Fibroblast of skin of left quadriceps (primary cell): ENCODE results near the gene MMEL1.
"Not testable (repeated sequence)": the region's sequence is repeated elsewhere in the genome, so short reads cannot be mapped to it uniquely, and the experiment has no call there.

Experiments
- DNase-seq, 2 experiments: peaks; one replicate each; pipeline ENCODE4 v3.0.0-alpha.2; 2013; ENCODE audit warnings: low read depth in 2 of 2

Gene MMEL1

DNA sequence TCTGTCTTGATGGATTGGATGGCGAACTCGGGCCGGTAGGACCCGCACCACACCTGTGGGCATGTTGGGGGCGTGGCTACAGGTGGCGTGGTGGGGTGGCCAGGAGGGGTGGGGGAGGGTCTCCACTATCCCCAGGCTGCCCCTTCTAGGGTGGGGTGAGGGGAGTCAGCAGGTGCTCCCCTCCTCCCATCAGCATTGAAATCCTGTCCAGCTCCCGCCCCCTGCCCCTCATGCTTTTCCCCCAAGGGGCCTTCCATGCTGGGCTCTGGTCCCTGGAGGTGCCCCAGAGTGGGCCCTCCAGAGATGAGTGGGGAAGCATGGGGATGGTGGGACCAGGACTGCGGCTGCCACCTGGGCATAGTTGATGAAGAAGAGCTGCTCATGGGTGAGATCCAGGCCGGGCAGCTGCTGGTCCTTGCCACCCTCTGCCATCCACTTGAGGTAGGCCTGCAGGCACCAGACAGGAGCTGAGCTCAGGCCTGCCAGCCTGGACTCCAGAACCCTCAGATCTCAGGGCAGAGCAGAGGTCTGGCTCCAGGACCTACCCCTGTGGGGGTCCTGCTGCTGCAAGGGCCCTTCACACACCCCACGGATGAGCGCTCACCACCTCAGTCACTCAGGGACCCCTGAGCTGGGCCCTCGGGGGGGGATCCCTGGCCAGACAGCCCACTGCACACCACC is 41.1 kb downstream of the MMEL1 start:
- DNase-seq, result no peak

DNA sequence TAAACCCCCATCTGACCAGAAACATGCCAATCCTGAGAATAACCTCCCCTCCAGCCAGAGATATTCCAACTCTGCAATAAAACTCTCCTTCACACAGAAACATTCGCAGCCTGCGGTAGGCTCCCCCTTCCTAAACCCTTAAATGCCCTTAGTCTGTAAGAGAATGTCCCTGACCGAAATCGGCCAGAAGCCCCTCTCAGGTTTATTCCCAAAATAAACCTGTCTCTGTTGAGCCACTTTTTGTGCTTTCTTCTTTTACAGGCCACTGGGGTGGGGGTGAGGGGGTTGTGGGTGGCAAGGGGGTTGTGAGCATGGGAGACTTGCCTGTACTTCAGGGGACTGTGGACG is 41.6 kb downstream of the MMEL1 start:
- DNase-seq, result no peak

DNA sequence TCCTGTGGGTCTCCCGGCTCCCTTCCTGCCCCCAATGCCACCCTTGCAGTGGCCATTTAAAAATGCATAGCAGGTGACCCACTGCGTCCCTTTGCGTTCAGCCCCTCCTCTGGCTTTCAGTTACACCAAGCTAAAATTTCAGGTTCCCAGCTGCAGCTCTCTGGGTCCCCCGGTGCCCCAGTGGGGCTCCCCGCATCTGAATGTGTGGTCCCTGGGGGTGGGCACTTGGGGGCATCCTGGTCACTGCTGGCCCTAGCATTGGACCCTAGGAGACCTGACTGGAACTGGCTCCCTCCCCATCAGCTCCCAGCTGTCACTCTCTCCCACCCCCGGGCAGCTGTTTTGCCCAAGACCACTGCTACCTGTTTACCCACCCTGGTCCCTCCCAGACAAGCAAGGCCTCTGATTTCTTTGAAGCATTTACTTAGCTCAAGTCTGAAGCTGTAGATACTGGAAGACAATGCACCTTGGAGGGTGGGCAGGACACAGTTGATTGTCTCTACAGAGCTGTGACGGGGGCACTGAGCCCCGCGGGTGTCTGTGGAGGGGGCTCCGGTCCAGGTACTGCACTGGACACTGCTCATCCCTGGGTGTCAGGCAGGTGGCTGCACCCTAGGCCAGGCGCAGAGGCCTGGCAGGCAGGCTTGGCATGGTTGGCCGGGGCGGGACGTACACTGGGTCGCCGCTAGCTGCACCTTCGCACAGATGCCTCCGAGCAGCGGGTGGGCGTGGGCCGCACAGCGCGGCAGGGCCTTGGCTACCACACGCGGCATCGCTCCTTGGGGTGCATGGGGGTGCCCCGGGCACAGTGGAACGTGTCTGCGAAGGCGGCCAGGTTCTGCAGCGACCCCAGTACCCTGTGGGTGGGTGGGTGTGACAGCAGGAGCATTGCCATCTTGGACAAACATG is 42.3 kb downstream of the MMEL1 start:
- no peak for DNase-seq

DNA sequence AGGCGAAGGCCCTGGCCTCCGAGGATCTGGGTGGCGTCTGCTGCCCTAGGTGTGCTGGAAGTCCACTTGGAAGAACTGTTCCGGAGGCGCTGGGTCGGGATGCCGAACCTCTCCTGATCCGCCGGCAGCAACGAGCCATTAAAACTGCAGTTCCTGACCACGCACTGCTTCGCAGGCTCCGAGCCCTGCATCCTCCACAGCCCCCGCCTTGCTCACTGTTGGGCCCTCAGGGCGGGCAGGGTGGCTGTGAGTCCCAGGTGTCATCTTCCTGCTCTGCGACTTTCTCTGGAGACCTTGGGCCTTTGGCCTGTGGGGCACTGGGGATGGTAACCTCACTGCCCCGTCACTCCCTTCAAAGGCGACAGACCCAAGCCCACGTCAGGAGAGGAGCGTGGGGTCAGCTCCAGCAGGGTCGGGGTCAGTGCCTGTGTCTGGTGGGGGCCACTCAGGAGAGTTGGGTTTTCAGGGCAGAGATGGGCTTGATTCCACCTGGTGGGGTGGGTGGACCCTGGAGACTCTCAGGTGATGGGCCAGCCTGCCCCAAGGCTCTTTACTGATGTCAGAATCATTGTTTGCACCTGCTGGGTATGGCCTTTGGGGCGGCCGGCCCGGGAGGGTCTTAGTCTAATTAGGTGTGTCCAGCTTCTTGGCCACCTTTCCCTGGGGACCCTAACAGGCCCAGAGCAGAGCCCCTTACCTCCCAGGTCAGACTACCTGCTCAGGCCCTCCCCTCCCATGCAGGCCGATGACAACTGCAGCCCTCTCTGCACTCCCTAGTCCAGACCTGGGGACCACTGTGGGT is 43.2 kb downstream of the MMEL1 start:
- no peak for DNase-seq

DNA sequence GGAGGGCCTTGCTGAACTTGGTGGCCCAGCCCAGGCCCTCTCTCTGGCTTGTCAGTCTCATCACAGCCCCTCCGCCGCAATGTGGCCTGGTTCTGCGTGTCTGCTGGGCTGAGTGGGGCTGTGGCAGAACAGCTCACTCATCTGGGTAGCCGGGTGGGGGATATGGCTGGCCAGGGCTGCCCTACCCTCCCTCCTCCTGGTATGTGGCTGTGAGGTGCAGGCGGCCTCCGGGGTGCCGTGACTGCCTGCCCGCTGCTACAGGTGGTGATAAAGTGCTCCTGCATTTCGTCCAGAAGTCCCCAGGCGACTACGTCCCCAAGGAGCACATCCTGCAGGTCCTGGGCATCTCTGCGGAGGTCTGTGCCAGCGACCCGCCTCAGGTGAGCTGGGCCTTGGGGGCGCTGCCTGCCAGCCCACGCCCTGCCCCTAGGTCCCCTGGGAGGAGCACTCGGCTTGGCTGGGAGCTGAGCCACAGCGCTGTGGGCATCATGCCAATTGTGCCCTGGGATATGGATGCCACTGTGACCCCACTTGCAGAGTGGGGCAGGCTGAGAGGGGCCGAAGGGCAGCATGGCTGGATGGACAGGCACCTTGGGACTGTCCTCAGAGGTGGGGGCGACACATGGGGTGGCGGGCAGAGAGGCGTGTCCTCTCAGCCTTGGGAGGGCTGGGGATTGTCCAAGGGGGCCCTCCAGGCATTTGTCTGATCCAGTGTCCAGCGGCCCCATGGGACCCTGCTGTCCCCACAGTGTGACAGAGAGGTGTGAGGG is 44.0 kb downstream of the MMEL1 start:
- DNase-seq, result no peak

DNA sequence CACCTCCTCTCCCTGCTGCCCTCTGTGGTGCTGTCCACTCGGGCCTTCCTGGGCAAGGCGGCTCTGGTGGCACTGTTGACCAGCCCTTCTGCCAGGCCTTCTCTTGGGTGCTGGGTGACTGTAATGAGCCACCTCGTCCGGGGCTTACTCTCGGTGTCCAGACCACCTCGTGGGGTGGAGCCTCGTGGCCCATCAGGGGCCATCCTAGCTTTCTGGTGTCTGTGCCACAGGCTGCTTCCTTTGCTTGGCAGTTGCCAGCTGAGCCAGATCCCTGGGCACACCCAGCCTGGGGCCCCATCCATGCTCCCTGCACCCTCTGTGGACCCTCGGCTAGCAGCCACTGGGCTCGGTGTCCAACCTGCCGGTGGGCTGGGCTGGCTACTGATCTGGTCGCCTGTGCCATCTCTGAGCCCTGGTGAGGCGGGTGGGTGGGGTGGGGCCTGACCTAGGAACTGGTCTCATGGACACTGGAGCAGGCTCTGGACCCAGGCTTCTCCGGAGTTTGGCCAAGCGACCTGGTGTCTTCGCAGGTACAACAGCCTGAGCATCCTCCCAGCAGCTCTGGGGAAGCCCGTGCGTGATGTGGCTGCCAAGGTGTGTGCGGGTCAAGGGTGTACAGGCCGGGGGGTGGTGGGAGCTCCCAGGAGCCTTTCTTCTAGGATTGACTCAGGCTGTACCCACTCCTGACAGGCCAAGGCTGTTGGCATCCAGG is 44.8 kb downstream of the MMEL1 start:
- DNase-seq, result no peak

DNA sequence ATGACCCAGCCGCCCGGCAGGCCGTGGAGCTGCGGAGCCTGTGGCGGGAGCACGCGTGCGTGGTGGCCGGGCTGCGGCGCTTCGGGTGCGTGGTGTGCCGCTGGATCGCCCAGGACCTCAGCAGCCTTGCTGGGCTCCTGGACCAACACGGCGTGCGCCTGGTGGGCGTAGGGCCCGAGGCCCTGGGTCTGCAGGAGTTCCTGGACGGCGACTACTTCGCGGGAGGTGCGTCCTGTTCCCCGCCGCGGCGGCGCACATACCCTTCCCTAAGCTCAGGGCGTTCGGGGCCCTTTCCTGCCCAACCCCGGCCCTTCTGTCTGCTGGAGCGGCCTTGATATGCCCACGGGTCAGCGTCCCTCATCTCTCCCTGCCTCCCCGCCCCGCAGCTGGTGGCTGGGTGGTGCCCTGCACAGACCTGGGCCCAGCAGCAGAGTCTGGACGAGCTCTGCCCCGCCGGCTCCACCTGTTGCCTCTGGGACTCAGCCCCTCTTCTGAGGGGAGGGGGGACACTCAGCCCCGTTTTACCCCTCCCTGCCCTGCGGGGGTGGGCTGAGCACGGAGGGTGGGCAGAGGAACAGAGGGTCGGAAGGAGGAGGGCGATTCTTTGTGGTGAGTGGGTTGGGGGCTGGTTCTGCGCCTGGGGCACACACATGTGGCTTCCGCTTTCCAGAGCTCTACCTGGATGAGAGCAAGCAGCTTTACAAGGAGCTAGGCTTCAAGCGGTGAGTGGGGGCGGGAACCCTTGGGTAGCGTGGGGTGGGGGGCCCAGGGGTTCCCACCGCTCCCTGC is 45.6 kb downstream of the MMEL1 start:
- DNase-seq, result no peak

DNA sequence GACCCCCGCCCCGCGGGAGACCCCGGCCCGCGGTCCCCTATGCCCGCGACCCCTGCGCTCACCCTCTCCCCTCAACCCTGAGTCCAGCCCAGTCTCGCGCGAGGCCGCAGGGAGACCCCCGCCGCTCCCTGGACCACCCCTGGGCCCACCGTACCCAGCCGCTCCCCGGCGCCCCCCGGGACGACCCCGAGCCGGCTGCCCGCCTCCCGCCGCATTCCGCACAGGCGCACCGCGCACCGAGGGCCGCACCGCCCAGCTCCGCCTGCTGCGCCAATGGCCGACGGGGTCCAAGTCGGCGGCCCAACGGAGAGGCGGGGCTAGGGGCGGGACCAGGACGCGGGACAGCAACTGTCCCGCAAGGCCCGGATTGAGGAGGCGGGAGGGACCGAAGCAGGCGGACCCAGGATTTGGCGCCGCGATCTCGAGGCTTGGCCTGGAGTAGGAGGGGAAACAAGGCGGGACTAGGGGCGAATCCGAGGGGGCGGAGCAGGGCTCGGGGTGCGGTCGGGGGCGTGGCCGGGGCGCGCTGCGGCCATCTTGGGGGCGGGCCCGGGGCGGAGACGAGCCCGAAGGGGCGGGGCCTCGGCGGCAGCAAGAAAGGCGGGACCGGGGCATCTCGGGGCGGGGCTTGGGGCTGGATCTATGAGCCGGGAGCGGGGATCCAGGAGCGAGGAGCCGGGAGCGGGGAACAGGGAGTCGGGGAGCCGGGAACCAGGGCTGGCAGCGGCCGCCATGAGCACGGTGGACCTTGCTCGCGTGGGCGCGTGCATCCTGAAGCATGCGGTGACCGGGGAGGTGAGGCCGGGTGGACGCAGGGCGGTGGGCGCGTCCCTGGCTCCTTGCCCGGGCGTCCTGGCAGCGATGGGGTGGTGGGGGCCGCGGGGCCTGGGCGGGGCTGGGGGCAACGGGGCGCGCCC is 46.4 kb downstream of the MMEL1 start, which contains the start of gene PRXL2B:
Gene PRXL2B, plus strand, starts transcription at position 624 of the 917 bp plus-strand sequence. Its CDS starts 109 bp downstream, at position 733.
- peak; percentile 98 to 99 for DNase-seq

DNA sequence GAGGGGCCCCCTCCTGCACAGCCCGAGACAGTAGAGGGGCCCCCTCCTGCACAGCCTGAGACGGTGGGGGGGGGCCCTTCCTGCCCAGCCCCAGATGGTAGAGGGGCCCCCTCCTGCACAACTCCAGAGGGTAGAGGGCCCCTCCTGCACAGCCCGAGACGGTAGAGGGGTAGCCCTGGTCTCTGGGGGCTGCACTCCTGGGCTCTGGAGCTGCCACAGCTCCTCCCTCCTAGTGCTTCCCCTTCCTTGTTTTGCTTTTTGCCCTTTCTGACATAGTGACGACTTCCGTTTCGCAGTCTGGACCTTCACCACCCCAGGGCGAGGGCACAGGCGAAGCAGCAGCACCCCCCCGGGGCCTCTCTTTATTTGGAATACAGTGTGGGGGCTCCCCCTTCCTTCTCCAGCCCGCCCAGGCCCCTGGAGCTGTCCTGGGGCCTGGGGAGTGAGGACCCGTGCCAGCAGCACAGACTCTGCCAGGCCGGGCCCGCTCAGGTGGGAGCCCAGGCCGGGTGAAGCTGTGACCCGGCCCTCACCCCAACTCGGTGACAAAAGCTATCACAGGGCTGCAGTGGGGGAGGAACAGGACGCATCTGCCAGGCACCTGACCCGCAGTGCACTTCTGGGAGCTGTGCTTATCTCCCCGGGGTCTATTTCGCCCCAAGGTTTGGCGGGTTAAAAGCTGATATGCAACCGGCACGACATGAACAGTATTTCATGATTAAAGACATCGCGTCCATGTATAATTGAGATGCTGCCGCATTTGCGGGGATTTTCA is 47.3 kb downstream of the MMEL1 start:
- no peak for DNase-seq

DNA sequence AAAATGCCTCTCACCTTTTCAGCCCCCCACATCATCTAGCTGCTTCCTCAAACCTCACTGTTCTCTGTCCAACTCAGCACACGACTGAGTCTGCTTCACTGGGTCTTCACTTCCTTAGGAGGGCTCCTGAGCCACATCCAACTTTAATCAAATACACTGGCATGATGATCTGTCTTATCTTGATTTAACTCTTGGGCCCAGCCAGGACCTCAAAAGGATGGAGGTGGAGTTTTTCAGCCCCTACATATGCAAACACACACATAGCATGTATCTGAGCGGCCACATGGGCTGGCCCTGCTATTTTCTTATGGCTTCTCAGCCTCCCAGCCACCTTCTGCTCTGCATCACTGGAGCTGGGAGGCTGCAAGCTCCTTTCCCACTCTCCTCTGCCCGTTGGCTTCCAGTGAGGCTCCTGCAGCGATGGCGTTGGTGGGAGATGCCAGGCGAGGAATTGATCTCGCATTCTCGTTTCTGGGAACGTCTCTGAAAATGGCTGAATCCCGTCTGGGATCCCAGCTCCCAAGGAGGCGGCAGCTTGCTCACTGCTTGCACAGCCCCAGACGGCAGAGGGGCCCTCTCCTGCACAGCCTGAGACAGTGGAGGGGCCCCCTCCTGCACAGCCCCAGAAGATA is 48.0 kb downstream of the MMEL1 start:
- DNase-seq, result no peak

DNA sequence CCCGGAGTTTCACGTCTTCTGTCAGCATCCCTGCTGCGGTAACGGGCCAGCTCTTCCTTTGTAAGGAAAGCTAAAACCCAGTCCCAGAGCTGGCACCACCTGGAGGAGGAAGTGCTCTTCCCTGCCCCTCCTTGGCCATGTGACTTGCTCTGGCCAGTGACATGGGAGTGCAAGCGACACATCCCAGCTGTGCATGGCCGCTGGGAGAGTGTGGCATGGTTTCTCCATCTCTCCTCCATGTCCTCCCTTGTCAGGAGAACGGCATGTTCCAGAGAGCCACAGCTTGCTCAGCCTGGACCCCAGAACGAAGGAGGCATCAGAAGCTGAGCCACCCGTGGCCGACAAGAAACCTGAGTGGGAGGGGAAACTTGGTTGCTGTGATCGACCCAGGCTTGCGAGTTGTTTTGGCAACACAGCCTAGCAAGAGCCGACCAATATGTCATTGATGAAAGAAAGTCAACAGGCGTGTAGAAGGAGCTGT is 48.9 kb downstream of the MMEL1 start:
- no peak for DNase-seq

DNA sequence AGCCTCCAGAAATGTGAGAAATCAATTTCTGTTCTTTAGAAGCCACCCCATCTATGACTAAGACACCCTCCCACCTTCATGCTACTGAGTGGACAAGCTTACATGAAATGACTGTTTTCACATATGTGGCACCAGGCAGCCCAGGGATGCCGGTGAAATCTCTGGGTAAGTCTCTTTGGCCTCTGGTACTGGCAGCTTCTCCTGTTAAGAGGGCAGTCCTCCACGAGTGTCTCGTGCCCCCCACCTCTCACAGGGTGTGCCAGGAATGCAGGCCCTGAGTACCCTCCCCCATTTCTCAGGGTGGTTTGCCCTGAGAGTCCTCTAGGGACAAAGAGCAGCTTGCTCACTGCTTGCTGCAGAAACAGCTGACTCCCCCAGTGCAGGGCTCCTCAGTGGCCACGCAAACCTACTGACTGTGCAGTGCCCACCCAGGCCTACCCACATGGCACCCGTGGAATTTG is 49.5 kb downstream of the MMEL1 start:
- DNase-seq, result no peak

DNA sequence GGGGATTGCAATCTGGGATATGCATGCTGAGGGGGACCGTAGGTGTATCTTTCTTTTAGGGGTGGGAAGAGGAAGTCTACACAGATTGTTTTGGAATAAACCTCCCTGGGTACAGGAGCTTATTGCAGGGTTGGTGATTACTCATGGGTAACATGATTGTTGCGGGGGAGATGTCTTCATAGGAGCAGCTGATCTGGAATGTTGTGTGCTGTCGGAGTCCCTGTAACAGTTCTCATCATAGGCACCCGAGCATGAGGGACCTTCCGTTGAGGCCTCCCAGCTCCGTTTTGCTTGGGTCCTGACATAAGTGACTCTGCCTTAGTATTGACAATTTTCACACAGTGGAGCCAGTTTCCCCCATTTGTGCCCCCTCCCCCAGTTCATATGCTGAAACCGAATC is 50.4 kb downstream of the MMEL1 start:
- DNase-seq, result no peak

DNA sequence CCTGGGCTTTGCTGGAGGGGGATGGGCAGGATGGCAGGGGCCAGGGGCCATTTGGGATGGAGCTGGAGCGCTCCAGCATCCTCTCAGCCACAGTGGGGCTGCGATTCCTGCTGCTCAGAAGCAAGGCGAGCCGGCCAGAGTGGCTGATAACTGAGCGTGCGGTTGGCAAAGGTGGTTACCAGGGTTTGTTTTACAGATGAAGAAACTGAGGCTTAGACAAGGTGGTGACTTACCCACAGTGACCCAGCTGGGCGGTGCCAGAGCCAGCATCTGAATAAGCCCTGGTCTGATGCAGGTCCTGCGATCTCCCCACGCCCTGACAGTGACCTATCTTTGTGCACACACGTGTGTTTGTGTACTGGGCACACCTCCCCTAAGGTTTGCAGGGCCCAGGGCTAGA is 52.1 kb downstream of the MMEL1 start:
- DNase-seq, result no peak

DNA sequence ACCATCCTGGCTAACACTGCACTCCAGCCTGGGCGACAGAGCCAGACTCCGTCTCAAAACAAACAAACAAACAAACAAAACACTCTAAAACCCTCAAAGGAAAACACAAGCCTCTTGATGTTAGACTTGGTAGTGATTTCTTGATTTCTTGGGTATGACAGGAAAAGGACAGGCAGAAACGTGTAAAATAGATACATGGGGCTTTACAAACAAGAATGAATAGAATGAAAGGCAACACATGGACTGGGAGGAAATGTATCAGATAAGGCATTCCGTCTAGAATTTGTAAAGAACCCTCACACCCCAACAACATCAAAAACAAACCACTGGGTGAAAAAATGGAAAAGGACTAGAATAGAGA is 54.1 kb downstream of the MMEL1 start:
- DNase-seq, result no peak

DNA sequence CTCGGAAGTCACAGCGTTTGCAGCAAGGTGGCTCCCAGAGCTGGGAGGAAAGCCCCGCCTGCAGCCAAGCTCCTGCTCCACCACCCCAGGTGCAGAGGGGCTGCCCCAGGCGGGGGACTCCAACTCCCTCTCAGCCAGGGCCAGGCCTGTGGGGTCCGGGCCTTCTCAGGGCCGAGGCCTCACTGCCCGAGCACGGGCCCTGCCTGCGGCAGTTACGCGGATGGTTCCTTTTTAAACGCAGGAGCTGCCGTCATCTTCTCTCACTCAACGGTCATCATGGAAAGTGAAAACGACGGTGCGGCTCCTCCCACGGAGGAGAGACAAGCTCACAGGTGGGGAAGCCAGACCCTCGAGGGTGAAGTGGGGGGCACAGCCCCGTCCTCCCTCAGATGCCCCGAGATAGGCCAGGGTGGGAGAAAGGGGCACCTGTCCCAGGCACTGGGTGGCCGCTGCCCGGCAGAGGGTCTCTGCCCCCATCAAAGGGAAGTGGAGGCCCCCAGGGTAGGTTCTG is 55.2 kb downstream of the MMEL1 start:
- not testable (repeated sequence) for DNase-seq
